ENCODE results near the gene ARSG. TPM values are rescaled to one million over a fixed set of nuclear protein-coding genes. Genes with fewer than 3 reads are reported as not detected.

The ARSG gene
- total RNA-seq, 1 donor from 2014 or later = 8.7 TPM

- TF ChIP-seq CTCF (IDR thresholded peaks at IDR 0.05) = no peak
- peaks cover 7% of the 10 kb centered on the region for H3K4me1 Mint-ChIP-seq (ENCODE audit: unreplicated experiment)
- no peak overlapping the region for H3K4me3 Mint-ChIP-seq (ENCODE audit: unreplicated experiment)
- H3K9me3 Mint-ChIP-seq (ENCODE audit: unreplicated experiment) = no peaks in the 10 kb centered on the region
- no peaks in the 10 kb centered on the region for H3K27me3 Mint-ChIP-seq (ENCODE audit: unreplicated experiment)
- no peak overlapping the region for H3K27ac Mint-ChIP-seq (ENCODE audit: unreplicated experiment)
- peak; percentile 57 for DNase-seq (ENCODE audit: extremely low spot score, unreplicated experiment)
- H3K36me3 Mint-ChIP-seq (ENCODE audit: unreplicated experiment) = peaks cover 60% of the 10 kb centered on the region
These were observed 141.0 kb downstream of the ARSG start for GRCh38 chr17:68432086-68432864.

GRCh38 chr17:68433211-68433610 is 141.9 kb downstream of the ARSG start:
- TF ChIP-seq CTCF (IDR thresholded peaks at IDR 0.05) = no peak
- H3K36me3 Mint-ChIP-seq (ENCODE audit: unreplicated experiment) = peaks cover 58% of the 10 kb centered on the region
- peaks cover 11% of the 10 kb centered on the region for H3K4me1 Mint-ChIP-seq (ENCODE audit: unreplicated experiment)
- no peak overlapping the region for H3K4me3 Mint-ChIP-seq (ENCODE audit: unreplicated experiment)
- H3K27ac Mint-ChIP-seq (ENCODE audit: unreplicated experiment) = no peak overlapping the region
- no peaks in the 10 kb centered on the region for H3K9me3 Mint-ChIP-seq (ENCODE audit: unreplicated experiment)
- no peaks in the 10 kb centered on the region for H3K27me3 Mint-ChIP-seq (ENCODE audit: unreplicated experiment)
- DNase-seq (ENCODE audit: extremely low spot score, unreplicated experiment) = no peak

- no peaks in the 10 kb centered on the region for H3K27me3 Mint-ChIP-seq (ENCODE audit: unreplicated experiment)
- peaks cover 54% of the 10 kb centered on the region for H3K36me3 Mint-ChIP-seq (ENCODE audit: unreplicated experiment)
- no peak for TF ChIP-seq CTCF (IDR thresholded peaks at IDR 0.05)
- no peak overlapping the region for H3K4me3 Mint-ChIP-seq (ENCODE audit: unreplicated experiment)
- H3K27ac Mint-ChIP-seq (ENCODE audit: unreplicated experiment) = no peak overlapping the region
- peak; percentile 51 for DNase-seq (ENCODE audit: extremely low spot score, unreplicated experiment)
- peaks cover 12% of the 10 kb centered on the region for H3K4me1 Mint-ChIP-seq (ENCODE audit: unreplicated experiment)
- H3K9me3 Mint-ChIP-seq (ENCODE audit: unreplicated experiment) = no peaks in the 10 kb centered on the region
These were observed 142.7 kb downstream of the ARSG start for GRCh38 chr17:68433911-68434508.

- Mint-ChIP-seq H3K27me3 (ENCODE audit: unreplicated experiment) (no peaks in the 10 kb centered on the region), H3K9me3 (ENCODE audit: unreplicated experiment) (no peaks in the 10 kb centered on the region), H3K4me3 (ENCODE audit: unreplicated experiment) (no peak overlapping the region), H3K27ac (ENCODE audit: unreplicated experiment) (no peak overlapping the region), H3K4me1 (ENCODE audit: unreplicated experiment) (peaks cover 17% of the 10 kb centered on the region), H3K36me3 (ENCODE audit: unreplicated experiment) (peaks cover 47% of the 10 kb centered on the region)
- no peak for TF ChIP-seq CTCF (IDR thresholded peaks at IDR 0.05)
- DNase-seq (ENCODE audit: extremely low spot score, unreplicated experiment) = no peak
These were observed 144.1 kb downstream of the ARSG start for GRCh38 chr17:68435361-68435760.
